Thoracic aorta (tissue), 2 donors: ENCODE measurements around the gene ZBTB7A. TPM values are rescaled to one million over a fixed set of nuclear protein-coding genes. Genes with fewer than 3 reads are reported as not detected.
"Not testable (repeated sequence)": the region's sequence is repeated elsewhere in the genome, so short reads cannot be mapped to it uniquely, and the experiment has no call there.

Experiments
- ATAC-seq: fragments of 150-250 bp; one replicate; pipeline ENCODE4 v1.8.0; 2017; ENCODE audit warnings: low read depth; ENCODE audit not compliant: insufficient number of reproducible peaks, low FRiP score
- DNase-seq: peaks from one replicate; pipeline ENCODE4 v3.0.0-alpha.2; 2020; ENCODE audit warnings: low spot score
- H3K27ac ChIP-seq, 2 donors: fragments of 200-600 bp; sonication (generic); 1 replicate in 1 of 2; 2 replicates in 1 of 2; pipeline ENCODE4 v1.5.1; 2016; ENCODE audit warnings: mild to moderate bottlenecking in 2 of 2, moderate library complexity in 2 of 2
- H3K27me3 ChIP-seq: fragments of 200-600 bp; sonication (generic); replicated peaks from 2 replicates; pipeline ENCODE4 v1.6.0; 2016; ENCODE audit warnings: mild to moderate bottlenecking; ENCODE audit not compliant: insufficient read depth
- H3K36me3 ChIP-seq: fragments of 200-600 bp; sonication (generic); one replicate; pipeline ENCODE4 v1.5.1; 2016
- H3K4me1 ChIP-seq, 2 donors: fragments of 200-600 bp; sonication (generic); 1 replicate in 1 of 2; 2 replicates in 1 of 2; pipeline versions ENCODE4 v1.5.1 to v1.6.0; 2016; ENCODE audit warnings: low read depth in 2 of 2, mild to moderate bottlenecking in 1 of 2; ENCODE audit not compliant: control insufficient read depth in 1 of 2
- H3K4me3 ChIP-seq: fragments of 200-600 bp; sonication (generic); 2 replicates; pipeline ENCODE4 v1.5.1; 2016; ENCODE audit warnings: mild to moderate bottlenecking
- H3K9me3 ChIP-seq: fragments of 200-600 bp; sonication (generic); 2 replicates; pipeline ENCODE4 v1.5.1; 2016
- CTCF ChIP-seq: fragments of 200-600 bp; sonication (generic); IDR thresholded peaks from one replicate; pipeline ENCODE4 v1.5.1; 2019; ENCODE audit warnings: antibody characterized with exemption
- total RNA-seq, 2 donors: library from RNA; depleted of rRNA; stranded (reverse); fragments of >200 nt; gene quantifications; one replicate each; pipeline versions ENCODE4 v1.1.0 to v1.2.3, GENCODE V29; 2016

ZBTB7A gene
- total RNA-seq, 2 donors from 2014 or later, result 85.1 to 91.9 TPM

GRCh38 chr19:4012092-4012974, 54.4 kb downstream of the ZBTB7A start:
- no peak for TF ChIP-seq CTCF
- Histone ChIP-seq H3K27ac (no peak overlapping the region), H3K36me3 (peaks cover 11% of the 10 kb centered on the region), H3K4me3 (no peak overlapping the region), H3K9me3 (no peaks in the 10 kb centered on the region), H3K4me1 (peaks cover 33 to 59% of the 10 kb centered on the region in 2 donors), H3K27me3 (no peaks in the 10 kb centered on the region)
- no peak for DNase-seq
- no peak for ATAC-seq

- DNase-seq, H3K27ac ChIP-seq, H3K4me3 ChIP-seq, H3K9me3 ChIP-seq, ATAC-seq, H3K27me3 ChIP-seq: not testable (repeated sequence)
- peaks cover 11% of the 10 kb centered on the region for H3K36me3 ChIP-seq
- H3K4me1 ChIP-seq, result peaks cover 36 to 64% of the 10 kb centered on the region in 2 donors
Measured at GRCh38 chr19:4011430-4011829, 55.3 kb downstream of the ZBTB7A start.

GRCh38 chr19:4010808-4011110, 55.9 kb downstream of the ZBTB7A start:
- Histone ChIP-seq H3K4me3 (no peak overlapping the region), H3K36me3 (peaks cover 11% of the 10 kb centered on the region), H3K4me1 (peaks cover 35 to 61% of the 10 kb centered on the region in 2 donors), H3K9me3 (no peaks in the 10 kb centered on the region), H3K27ac (no peak overlapping the region), H3K27me3 (no peaks in the 10 kb centered on the region)
- ATAC-seq, result no peak
- no peak for DNase-seq
- TF ChIP-seq CTCF, result no peak

GRCh38 chr19:4009990-4010807, 56.5 kb downstream of the ZBTB7A start:
- no peak overlapping the region for H3K4me3 ChIP-seq

GRCh38 chr19:4007836-4008539, 58.7 kb downstream of the ZBTB7A start:
- Histone ChIP-seq H3K4me1 (peaks cover 30 to 41% of the 10 kb centered on the region in 2 donors), H3K27me3 (no peaks in the 10 kb centered on the region), H3K27ac (peak overlapping the region in 1 of 2 donors; percentile 61), H3K4me3 (peak overlapping the region; percentile 88), H3K9me3 (no peaks in the 10 kb centered on the region), H3K36me3 (peaks cover 1% of the 10 kb centered on the region)
- DNase-seq, result no peak
- TF ChIP-seq CTCF, result no peak
- ATAC-seq, result peak; percentile 8

More at GRCh38 chr19:4009990-4010807, 56.5 kb downstream of the ZBTB7A start:
- H3K27ac ChIP-seq, result no peak overlapping the region
- DNase-seq (no peak), ATAC-seq (no peak)
- peaks cover 30 to 55% of the 10 kb centered on the region in 2 donors for H3K4me1 ChIP-seq
- no peaks in the 10 kb centered on the region for H3K9me3 ChIP-seq
- no peak for TF ChIP-seq CTCF
- no peaks in the 10 kb centered on the region for H3K27me3 ChIP-seq
- peaks cover 11% of the 10 kb centered on the region for H3K36me3 ChIP-seq
